Right ventricle myocardium superior (tissue), 1 donor: ENCODE data around the gene PLEKHH1. TPM values are rescaled to one million over a fixed set of nuclear protein-coding genes. Genes with fewer than 3 reads are reported as not detected.
"Not testable (repeated sequence)": the region's sequence is repeated elsewhere in the genome, so short reads cannot be mapped to it uniquely, and the experiment has no call there.

Experiments
- ATAC-seq: fragments of 200-7000 bp; cut with Tn5 transposase; one replicate; pipeline ENCODE4 v1.9.1; 2020; ENCODE audit warnings: mild to moderate bottlenecking; ENCODE audit not compliant: poor library complexity
- DNase-seq: peaks from one replicate; pipeline ENCODE4 v3.0.0-alpha.2; 2020
- intact Hi-C: fragments of 100-400 bp; cut with DNase I; formaldehyde crosslinking; loops from one replicate; pipeline ENCODE4 v1.11.2; 2022
- total RNA-seq: library from RNA; stranded (reverse); fragmentation: NEBNext Ultra II Directional; extraction: Animal tissue kit (Norgen Biotek cat#: 25700); gene quantifications from one replicate; pipeline ENCODE4 v1.2.1, GENCODE V29; 2021
- donor health status: DM: no; HTN: yes; CAD: no; lungs with severe emphysema.

Gene PLEKHH1
- total RNA-seq, 1 donor from 2014 or later = 4.4 TPM

DNA sequence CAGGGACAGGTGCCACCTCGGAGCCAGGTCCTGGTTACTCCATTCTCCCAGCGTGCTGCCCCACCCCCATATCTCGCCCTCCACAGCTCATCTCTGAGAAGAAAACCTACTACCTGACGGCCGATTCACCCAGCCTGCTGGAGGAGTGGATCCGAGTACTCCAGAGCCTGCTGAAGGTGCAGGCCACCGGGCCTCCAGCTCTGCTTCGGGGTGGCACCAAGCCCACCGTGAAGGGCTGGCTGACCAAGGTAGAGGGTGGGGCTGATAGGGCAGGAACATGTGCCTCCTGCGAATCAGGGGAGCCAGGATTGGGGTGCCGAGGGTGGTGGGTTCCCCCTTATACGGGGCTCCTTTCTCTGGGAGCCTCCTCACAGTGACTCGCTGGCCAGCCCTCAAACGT, 41.1 kb downstream of the PLEKHH1 start:
- DNase-seq (no peak), ATAC-seq (no peak)
- intact Hi-C loops = no loop called here

DNA sequence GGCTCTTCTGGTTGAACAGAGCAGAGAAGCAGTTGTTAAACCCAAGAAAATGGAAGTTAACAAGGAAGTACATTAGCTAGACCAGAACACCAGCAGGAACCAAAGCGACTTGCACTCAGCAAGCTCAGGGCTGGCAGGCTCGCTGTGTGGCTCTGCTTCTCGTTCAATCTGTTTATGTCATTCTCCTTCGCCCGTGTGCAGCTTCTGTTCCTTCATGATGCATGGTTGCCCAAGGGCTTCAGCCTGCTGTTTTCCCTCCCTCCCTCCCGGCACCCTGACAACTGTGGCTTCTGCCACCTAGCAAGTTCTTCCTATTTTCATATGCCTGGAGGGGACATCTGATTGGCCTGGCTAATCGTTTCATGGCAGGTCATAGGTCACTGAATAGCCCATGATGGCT, 41.7 kb downstream of the PLEKHH1 start:
- intact Hi-C loops = no loop called here
- no peak for ATAC-seq
- no peak for DNase-seq

DNA sequence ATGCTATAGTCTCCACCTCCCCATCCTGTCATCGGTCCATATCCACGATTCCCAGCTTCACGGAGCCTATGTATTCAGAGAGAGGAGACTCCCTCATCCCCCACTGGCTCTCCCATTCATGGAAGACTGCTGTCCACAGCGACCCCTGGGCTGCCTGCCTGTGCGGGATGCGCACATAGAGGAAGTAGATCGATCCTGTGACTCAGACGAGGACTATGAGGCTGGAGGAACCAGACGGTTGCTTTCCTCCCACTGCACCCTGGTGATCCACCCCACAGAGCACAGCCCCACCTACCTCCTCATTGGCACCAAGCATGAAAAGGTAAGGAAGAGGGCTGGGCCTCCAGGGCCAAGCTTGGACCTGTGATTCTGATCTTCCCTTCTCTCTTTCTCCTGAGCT, 42.6 kb downstream of the PLEKHH1 start:
- intact Hi-C loops = no loop called here
- ATAC-seq = no peak

DNA sequence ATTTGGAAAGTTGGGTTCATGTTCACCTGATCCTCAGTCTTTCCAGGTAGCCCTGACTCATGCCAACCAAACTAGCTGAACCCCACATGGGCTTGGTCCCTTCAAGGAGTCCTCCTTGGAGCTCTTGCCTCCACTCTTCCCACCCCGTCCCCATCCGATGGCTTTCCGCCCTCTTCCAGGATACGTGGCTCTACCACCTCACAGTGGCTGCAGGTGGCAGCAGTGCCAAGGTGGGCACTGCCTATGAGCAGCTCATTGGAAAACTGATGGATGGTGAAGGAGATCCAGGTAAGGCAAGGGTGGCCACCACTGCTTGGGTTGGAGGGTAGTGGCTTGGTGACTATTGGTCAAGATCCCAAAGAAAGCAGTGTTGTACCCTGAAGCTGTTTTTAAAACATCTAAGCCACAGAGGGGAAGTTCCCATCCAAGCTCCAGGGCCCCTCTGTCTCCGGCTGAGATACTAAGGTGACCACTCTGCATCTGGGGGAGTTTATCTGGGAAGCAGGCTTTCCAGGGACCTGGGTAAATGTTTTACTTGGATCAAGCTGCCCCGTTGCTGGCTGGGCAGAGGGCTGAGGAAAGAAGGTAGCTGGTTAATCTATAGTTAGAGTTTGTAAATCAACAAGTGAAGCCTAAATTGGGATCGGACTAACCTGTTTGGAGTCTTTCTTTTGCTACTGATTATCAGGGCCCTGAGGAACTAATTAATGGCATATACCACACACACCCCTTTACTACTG, 43.3 kb downstream of the PLEKHH1 start:
- ATAC-seq (no peak), DNase-seq (no peak)
- intact Hi-C loops = no loop called here

More for the DNA sequence above, 42.6 kb downstream of the PLEKHH1 start:
- no peak for DNase-seq

DNA sequence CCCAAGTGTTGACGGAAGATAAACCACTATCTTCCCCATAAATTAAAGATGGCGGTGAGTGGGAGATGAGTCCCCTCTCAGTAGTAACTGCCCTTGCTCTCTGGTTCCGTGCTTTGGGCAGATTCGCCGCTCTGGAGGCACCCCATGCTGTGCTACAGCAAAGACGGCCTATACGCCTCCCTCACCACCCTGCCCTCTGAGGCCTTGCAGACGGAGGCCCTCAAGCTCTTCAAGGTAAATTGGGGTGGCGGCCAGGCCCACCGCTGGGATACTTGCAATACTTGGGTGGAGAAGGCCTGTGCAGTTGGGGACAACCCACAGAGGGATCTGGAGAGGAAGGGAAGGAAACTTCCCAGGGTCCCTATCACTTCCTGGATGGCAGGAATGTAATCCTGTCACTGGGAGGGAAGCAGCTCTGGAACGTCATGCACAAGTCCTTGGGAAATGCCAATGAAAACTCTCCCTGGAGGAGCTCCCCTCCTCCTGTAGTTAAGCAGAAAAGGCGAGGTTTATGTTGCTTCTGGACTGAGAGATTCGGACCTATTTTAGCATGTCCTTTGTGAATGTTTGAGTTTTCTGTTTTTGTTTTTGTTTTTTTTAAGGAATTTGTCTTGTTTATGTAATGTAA, 44.2 kb downstream of the PLEKHH1 start:
- intact Hi-C loops = no loop called here
- no peak for DNase-seq
- ATAC-seq = no peak

DNA sequence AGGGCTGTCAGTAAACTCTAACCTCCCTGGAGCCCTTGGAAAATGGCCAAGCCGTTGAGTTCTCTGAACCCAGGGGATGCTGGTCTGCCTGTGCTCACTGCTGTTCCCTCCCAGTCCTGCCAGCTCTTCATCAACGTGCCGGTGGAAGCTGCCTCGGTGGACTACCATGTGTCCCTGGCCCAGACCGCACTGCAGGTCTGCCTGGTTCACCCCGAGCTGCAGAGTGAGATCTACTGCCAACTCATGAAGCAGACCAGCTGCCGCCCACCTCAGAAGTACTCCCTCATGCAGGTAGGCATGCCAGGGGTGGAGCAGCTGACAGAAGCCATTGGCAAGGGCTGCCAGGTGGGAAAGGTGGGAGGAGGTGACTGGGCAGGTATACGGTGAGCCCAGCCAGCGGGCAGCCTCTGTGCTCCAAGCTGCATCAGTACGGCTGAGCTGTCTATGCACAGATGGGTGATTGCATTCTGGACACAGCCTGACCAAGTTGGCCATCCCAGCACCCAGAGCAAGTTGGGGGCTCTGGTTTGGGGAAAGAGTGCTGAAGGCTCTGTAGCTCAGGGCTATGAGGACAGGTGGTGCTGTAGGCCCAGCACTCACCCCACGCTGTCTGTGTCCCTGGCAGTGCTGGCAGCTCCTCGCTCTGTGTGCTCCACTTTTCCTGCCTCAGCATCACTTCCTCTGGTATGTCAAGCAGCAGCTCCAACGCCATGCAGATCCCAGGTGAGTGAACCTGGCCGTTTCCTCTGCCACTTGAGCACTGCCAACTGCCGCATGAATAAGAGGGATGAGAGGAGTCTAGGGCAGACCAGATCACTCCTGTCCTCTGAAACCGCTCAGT, 45.0 kb downstream of the PLEKHH1 start:
- intact Hi-C loops = no loop called here
- no peak for ATAC-seq
- no peak for DNase-seq

DNA sequence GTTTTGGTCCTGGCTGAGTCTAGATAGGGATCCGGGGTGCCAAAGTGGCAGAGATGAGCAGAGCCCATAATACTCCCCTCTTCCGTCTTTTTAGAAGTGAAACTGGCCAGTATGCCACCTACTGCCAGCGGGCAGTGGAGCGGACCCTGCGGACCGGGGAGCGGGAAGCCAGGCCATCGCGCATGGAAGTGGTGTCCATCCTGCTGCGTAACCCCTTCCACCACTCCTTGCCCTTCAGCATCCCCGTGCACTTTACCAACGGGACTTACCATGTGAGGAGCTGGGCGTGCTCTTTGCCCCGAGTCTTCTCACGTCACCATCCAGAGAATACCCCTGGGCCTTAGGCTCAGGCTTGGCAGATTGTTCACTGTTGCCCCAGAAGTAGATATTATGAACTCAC, 46.0 kb downstream of the PLEKHH1 start:
- ATAC-seq = no peak
- intact Hi-C loops = no loop called here

DNA sequence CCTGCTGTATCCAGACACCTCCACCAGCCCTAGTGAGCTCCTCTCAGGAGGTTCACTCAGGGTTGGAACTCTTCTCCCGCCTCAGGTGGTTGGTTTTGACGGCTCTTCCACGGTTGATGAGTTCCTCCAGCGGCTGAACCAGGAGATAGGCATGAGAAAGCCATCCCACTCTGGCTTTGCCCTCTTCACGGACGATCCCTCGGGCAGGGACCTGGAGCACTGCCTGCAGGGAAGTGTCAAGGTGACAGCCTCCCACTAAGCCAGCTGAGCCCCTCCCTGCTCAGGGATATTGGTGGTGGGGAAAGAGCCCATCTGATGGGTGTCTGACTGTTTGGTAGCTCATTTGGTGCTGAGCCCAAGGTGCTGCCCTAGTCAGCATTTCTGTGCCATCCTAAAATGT, 46.5 kb downstream of the PLEKHH1 start:
- intact Hi-C loops = no loop called here
- no peak for DNase-seq
- ATAC-seq = no peak

More for the DNA sequence above, 46.0 kb downstream of the PLEKHH1 start:
- DNase-seq = no peak

DNA sequence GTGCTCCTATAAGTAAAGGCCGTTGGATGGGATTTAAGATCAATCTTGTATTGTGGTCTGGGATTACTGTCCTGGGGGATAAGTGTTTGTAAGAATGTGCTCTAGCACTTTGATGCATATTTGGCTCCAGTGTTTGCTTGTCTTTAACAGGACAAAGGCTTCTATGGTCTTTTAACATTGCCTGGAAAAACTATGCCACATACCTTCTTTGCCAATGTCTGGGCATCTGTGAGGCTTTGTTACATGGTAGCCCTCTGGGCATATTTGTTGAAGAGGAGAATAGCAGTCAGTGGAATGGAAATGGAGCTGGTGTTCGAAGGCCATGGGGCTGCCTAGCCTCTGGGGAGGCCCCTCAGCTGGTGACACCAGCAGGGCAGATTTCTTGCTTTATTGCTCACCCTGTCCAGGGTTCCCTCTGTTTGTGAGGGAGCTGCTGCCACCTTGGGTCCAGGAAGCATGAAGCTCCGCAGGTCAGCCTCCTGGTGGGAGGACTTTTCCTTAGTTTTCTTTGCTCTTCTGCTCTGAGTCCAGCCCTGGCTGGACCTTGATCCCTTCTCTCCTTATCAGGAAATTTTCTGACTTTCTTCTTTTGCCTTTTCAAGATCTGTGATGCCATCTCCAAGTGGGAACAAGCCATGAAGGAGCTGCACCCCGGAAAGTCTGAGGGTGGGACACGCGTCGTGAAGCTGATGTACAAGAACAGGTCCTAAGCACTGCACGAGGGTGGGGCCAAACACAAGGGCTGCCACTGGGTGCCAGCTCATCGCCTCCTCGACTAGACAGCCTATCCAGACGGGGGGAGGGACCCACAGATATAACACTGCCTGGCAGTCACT, 47.5 kb downstream of the PLEKHH1 start:
- ATAC-seq (no peak), DNase-seq (no peak)
- intact Hi-C loops = no loop called here

DNA sequence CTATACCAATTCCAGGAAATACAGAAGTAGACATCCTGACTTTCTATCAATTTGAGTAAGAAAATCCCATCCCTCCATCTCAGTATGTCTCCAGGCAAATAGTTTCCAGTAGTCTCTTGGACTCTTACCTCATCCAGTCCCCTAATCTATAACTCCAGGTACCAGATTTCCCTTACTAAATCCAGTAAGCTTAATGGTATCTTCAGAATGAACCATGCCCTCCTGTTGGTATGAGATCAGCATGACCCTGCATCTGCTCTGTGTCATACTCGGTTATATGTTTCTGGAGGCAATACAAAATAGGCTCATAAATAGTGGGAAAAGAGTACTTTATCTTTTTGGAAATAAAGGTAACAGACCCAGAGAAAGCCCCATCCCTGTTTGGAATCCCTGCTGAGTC, 48.6 kb downstream of the PLEKHH1 start:
- intact Hi-C loops = no loop called here
- no peak for DNase-seq
- ATAC-seq = no peak

DNA sequence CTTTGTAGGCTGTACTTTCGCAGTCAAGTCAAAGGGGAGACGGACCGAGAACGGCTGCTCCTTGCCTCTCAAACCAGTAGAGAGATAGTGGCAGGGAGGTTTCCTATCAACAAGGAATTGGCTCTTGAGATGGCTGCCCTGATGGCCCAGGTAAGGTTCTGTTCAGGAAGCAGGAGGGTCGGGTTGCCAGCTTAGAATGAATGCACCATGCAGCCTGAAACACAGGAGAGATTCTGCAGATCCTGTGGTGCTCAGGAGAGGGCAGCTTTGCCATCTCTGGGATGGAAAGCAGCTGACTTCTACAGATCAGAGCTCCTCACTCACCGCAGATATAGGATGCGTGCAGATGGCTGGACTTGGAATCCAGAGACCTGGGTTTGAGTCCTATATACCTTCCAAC, 49.0 kb downstream of the PLEKHH1 start:
- DNase-seq (no peak), ATAC-seq (no peak)
- intact Hi-C loops = no loop called here

DNA sequence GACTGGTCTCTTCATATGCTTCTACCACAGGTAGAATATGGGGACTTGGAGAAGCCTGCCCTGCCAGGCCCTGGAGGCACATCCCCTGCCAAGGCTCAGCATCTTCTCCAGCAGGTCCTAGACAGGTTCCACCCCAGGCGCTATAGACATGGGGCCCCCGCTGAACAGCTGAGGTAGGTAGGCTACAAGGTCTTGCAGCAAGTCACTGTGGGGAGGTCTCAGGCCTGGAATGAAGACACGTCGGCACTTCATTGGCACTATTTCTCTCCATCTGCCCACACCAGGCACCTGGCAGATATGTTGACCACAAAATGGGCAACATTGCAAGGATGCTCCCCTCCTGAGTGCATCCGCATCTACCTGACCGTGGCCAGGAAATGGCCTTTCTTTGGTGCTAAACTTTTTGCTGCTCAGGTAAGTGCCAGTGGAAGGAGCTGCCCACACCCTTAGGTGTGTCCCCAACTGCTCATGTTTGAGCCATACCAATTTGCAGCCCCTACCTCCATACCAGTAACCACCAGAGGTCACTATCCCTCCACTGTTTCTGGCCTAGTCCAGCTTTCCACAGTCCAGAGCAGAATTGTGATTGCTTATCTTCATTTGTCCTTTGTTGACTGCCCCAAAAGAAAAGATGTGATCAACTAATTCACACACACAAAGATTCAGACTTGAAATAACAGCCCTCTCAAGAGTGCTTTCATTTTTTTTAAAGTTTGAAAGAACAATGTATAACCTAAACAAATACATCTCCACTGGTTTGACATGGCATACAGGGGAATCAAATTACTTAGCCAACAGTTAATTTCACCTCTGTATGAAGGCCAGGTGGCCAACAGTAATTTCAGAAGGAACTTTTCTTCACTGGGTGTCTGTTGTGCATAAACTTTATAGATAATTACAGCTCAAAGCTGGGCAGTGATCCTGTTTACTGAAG, 50.9 kb downstream of the PLEKHH1 start:
- intact Hi-C loops = no loop called here
- DNase-seq (no peak), ATAC-seq (peak; percentile 79)

DNA sequence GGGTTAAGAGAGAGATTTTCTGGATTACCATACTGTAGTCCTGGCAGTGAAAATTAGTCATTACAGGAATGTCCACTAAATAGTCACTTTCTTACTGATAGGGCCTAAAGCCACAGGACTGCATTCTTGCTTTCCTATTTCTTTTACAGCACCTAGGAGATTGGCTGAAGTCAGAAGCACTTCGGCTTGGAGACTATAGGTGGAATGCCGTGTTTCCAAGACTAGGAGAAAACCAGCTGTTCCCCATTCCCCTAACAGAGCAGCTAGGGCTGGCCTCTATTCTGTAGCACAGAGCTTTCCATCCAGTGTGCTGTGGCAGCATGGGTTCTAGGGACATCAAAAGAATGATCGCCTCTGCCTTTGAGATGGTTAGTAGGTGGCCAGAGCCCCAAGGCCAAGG, 51.9 kb downstream of the PLEKHH1 start:
- ATAC-seq (no peak), DNase-seq (no peak)
- intact Hi-C loops = loop anchor here (5.0 kb wide), 1 partner anchor 117 kb away; the partner anchor contains the start of gene RDH12

DNA sequence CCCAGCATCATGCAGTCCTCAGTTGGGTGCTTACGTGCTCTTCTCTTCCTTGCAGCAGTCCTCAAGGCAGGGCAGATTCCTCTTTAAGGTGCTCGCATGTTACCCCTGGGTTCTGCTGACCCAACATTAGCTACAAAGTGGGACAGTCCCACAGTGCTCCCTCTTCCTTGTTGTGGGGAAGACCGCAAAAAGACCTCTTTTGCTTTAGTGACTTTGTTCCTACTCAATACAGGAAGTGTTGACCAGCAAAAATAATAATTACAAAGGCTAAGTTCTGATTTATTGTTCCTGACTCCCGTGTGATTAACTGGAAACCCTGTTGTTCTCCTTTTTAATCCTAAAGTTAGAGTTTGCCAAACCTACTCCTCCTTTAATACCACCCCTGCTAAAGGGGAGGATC, 53.3 kb downstream of the PLEKHH1 start:
- DNase-seq (no peak), ATAC-seq (no peak)
- intact Hi-C loops = loop anchor here (5.0 kb wide), 1 partner anchor 116 kb away; the partner anchor contains the start of gene RDH12

DNA sequence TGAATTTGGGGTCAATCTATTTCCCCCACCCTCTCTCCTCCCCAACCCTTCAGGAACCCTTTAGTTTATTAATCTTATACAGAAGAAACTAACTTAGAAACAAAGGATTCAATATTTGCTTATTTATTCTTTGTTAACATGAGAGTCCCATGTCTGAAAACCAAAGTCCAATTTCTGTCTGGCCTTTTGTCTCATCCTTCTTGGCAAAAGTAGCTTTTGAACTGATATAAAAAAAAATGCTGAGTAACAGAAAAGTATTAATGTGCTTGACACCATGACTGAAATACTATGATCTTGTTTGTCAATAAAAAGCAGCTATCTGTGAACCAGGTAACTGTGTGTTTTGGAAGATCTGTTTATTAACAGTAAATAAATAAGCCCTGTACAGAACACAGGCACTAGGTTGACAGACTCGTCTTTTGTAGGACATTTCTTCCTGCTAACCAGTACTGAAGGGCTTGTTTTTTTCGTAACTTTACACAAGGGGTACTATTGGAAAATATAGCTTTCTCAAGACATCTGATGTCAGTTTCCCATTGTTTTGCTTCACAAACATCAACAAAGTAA, 56.2 kb downstream of the PLEKHH1 start:
- no peak for DNase-seq
- intact Hi-C loops = loop anchor here (5.0 kb wide), 1 partner anchor 113 kb away; the partner anchor contains the start of gene RDH12
- no peak for ATAC-seq

DNA sequence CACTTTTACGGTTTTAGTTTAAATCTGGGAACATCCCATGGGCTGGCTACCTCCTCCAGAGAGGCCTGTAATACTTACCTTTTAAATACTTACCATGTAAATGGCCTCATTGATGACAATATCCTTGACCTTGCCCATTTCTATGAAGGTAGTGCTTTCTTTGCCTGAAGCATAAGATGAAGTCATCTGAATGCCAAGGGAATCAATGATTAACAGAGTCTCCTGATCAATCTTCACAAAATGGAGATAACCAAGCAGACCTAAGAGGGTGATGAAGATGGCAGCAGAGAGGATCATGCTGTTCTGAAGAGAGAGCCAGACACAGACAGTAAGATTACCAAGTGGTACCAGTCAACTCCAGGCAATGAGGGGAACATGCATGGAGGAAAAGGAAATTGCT, 60.6 kb downstream of the PLEKHH1 start:
- intact Hi-C loops, DNase-seq, ATAC-seq: not testable (repeated sequence)

DNA sequence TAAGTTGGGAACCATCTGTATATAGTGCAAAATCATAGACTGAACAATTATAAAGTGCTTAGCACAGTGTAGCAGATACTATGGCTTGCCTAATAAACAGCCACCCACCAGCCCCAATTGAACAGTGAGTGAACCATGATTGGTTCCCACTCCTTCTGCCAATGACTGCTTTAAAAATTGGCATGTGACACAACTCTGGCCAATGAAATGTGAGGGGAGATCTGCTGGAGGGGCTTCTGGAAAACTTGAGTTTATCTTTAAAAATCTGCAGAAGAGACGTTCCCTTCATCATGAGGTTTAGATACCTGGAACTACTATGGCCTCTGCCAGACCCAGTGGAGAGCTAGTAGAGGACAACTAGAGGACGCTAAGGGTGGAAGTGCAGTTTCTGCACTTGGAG, 62.3 kb downstream of the PLEKHH1 start:
- DNase-seq (no peak), ATAC-seq (no peak)
- intact Hi-C loops = no loop called here
